Activated CD8-positive, alpha-beta memory T cell treated with anti-CD3 and anti-CD28 coated beads, Interleukin-2, amount 50 U/mL, for 48 hours (primary cell): ENCODE measurements around the gene MYO15B.

ENCODE experiments used
- DNase-seq: peaks from one replicate; pipeline ENCODE4 v3.0.0-alpha.2; 2020

Gene MYO15B

DNA sequence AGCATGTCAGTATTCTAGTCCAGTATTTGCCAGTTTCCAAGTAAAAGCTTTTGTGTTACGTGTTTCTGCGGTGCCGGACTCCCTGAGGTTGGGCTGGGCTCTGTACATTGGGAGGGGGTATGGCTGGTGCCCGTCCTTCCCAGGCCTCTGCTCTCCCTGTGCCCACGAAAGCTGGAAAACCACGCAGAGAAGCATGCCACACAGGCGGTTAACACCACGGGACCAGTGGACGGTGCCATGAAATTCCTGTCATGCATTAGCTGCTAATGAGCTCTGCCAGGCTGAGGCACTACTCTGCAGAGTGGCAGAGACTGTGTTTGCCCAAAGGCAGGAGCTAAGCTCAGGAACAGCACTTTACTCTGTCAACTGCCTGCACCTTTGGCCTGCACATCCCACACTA, 53.7 kb downstream of the MYO15B start:
- DNase-seq = no peak

DNA sequence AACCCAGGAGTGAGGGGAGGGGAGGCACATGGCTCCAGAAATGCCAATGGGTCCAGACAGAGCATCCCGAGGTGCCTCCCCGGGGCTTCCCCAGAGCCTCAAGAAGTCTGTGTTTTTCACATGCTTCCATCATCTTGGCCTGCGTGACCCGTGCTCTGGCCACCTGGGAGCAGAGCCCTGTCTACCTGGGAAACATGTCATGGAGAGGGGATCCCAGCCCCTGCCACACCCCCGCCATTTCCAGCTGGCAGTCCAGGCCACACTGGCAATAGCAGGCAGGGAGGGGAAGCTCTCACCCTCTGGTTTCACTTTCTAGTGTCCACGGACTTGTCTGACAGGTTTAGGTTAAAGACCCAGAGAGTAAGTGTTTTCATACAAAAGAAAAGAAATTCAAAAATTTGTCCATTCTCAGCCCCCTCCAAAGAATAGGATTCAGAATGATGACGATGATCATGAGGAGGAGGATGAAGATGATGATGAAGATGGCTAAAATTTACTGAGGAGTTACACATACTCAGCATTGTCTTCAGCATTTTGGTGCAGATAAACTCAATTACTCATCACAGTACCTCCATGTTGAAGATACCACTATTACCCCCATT, 54.7 kb downstream of the MYO15B start:
- DNase-seq = no peak

DNA sequence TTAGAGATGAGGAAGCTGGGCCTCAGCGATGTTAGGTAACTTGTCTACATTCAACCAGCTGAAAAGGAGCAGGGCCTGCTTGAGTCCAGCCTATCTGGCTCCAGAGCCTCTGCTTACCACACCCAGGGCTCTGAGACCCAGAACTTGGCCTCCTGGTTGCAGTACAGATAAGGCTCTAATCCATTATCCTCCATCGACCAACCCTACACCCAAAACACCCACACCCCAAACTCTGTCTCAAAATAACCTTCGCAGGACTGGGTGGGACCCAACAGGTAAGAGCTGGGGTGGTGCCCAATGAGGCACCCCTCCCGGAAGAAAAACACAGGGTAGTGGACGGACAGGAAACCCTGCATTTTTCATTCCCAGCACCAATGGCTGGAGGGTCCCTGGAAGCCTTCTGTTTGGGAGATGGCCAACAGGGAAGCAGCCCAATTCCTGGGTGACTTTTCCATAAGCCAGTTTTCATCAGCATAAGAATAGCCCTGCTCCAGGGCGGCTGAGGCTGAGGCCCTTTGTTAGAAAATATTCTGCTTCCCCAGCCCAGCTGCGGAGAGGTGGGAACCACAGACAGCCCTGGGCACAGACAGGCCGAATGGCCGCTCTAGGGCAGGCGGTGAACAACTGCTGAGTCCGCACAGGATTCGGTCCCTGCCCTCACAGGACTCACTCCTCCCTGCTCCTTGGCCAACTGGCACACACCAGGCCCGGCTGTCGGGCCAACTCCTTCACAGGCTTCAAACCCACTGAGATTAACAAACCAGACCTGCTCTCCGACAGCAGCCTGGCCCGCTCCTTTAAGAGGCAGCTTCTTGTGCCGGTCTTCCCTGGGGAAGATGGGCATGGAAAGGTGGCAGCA, 55.4 kb downstream of the MYO15B start:
- DNase-seq = no peak

DNA sequence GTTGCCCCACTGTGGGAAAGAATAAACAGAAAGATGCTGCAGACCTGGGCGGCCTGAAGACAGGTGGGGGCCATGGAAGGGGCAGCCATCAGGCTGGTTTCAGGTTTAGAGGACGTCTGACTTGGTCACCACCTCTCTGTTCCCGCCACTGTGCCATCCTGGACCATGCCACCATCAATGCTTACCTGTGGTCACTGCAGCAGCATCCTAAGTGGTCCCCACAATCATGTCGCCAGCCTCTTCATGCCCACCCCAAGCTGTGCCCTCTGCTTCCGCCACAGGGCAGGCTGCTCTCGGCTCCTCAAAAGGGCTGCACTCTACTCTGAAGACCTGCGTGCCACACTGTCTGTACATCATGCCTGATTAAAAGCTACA, 56.0 kb downstream of the MYO15B start:
- no peak for DNase-seq

DNA sequence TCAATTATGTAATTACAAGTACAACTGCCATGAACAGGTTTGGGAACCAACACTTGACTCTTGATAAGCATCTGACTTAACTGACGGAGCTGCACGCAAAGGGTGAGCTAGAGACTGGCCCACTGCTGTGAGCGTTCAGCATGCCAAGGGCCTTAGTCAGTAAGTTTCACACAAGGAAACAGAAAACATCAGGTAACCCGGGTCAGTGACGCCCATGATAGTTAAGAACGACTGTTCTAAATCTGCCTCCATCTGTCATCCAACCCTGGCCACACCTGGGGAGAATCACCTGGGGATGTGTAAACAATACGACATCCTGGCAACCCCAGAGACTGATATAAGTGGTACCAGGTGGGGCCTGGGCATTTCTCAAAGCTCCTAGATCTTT, 57.9 kb downstream of the MYO15B start:
- DNase-seq = no peak

DNA sequence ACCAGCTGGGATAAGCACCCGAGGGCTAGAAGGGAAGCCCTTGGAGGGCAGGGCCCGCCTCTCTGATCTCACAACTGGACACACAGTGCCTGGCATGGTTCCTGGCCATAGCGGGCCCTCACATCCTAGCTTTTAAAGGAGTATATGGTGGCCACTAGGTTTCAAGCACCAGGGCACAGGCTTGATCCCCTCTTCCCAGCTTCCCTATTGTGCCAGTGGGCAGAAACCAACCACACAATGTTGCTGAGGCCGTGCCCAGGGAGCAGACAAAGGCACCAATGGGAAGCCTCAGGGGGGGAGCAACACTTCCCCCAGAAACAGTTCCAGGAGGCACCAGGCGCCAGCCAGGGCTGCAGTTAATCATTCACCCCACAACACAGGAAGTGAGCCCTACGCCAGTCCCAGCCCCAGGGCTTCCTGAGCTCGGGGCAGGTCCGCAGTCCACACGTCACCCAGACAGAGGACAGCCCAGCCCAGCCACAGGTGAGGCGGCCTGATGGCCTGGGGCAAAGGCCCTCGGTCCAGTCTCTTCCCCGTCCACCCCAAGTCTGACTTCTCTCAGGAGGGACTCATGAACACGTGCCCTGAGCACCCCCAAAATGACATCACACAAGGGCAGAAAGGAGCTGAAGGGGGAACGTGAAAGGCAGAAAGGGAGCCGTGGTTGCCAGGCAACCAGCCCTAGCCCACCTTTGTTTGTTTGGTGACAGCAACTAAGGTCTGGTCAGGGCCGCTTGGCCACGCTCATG, 58.5 kb downstream of the MYO15B start:
- no peak for DNase-seq

DNA sequence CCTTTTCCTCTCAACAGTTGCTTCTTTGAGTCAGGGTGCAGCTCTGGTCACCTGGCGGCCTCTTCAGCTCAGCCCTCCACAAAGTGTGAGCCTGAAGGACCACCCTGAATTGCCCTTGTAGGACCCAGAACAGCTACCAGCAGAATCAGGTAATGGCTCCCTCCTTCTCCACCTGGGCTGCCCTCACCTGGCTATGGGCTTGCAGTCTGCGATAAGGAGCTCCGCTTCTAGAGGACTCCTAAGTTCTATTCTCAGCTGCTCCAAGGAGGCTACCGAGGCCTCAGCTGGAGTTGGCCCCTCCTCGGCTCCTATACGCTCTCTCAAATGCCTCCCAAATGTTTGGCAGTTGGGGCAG, 59.0 kb downstream of the MYO15B start:
- no peak for DNase-seq

DNA sequence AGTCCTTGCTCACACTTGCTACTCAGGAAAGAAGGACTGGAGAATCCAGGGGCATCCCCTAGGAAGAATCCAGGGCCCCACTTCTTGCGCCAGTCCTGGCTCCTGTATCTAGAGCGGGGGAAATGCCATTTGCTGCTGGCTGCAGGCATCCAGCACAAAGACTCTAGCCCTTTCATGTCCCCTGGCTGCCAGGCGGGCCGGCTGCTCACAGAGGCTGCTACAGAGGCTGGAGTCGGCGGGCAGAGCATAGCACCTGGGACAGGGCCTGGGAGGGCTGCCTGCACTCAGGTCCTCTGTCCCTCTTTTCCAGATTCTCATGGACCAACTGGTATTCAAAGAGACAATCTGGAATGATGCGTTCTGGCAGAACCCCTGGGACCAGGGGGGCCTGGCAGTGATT, 59.5 kb downstream of the MYO15B start:
- no peak for DNase-seq

DNA sequence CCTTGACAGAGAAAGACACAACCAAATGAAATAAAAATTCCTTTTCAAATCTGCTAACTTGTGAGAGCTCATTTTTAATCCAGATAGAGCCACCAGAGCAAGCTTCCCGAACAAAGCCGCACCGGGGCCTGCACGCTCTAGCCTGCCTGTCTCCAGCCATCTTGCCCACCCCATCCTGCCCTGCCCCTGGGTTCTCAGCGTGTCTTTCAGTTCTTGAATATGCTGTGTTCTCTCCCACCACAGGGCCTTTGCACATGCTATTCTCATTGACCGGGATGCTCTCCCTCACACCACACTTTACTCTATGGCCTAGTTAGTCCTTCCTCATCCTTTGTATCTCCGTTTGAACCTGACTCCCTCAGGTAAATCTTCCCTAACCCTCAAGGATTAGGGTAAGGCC, 60.3 kb downstream of the MYO15B start:
- DNase-seq = no peak

DNA sequence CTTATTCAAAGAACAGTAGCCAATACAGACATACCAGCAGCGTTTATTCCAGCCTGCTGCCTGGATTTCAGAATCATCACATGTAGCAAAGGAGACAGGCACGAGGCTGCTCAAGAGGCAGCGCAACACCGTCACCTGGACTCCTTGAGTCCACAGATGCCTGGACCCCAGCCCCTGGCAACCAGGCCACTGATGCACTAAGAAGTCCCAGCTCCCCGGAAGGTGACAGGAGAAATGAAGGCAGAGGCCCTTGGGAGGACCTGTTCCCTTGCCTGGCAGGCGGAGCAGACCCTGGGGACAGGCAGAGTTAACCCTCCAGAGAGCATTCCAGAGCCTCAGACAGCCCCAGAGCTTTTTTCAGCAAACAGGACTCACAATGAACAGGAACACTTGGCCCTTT, 62.1 kb downstream of the MYO15B start:
- DNase-seq = no peak

DNA sequence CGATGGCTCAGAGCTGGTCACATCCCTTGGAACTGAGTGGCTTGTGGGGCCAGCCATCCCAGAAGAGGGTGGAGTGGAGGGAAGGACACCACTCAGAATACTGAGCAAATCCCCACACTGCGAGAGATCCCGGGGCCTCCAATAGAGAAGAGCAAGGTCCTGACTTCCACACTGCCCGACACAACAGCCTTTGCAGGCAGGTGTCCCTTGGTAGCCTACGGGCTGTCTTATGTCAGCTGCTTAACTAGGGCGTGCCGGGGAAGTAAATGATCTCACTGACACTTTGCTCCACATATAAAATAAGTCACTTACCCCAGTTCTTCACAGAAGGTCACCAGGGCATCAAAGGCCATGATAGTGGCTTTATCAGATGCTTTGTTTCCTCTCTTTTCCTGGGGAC, 63.3 kb downstream of the MYO15B start:
- DNase-seq = no peak

DNA sequence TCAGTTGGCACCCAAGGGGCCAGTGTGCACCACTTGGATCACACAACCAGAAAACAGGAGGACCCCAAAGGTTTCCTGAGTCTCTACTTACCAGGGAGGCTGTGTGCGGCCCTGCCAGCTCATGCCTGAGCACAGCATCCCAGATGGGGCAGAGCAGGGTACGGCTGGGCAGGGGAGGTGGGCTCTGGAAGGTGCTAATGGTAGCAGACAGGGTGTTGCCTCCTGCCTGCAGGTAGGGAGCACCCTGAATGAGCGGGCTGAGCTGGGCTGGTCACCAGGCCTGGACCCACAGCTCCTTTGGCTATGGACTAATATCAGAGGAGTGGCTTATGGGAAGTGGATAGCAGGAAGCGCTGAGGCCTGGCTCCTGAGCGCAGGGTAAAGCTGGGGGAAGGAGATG, 64.7 kb downstream of the MYO15B start:
- DNase-seq = no peak

DNA sequence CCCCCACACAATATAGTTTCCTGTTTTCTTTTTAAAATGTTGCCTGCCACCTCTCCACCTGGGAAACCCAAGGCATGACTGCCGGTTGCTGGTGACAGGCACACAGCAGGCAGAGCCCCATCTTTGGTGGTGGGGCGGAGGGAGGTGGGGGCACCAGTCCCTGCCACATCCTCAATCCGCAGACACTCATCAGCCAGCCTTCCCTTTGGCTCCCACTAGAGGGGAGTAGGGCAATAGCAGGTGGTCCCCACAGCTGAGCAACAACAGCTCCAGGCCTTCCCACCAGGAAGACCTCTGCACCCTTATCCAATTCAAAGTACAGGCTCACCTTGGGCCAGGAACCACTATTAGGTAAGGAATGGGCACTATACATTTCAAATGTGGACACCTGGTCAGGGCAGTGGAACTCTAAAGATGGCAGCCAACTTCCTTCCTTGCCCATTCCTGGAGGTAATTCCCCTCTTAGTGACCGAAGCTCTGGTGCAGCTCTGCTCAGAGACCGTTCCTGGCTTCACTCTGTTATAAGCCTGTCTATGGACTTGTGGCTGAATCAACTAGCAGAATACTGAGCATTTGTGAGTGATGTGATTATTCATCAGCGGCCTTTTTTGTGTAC, 65.4 kb downstream of the MYO15B start:
- DNase-seq = no peak

DNA sequence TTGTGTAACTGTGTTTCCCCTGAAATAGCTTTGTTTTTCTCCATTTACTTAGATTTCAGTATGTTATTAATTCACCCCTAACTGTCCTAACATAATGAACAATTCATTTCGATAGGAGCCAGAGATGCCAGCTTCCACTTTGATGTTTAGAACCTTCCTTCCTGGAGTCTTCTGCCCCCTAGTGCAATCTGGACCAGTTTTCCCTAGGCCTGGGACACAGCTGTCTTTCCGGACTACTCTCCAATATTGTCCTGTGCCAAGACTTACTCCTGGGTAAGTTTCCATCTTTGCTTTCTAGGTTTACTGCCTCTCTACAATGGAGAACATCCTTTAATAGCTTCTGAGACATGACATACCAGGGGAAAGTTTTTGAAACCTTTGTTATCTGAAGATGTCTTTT, 66.6 kb downstream of the MYO15B start:
- DNase-seq = no peak

DNA sequence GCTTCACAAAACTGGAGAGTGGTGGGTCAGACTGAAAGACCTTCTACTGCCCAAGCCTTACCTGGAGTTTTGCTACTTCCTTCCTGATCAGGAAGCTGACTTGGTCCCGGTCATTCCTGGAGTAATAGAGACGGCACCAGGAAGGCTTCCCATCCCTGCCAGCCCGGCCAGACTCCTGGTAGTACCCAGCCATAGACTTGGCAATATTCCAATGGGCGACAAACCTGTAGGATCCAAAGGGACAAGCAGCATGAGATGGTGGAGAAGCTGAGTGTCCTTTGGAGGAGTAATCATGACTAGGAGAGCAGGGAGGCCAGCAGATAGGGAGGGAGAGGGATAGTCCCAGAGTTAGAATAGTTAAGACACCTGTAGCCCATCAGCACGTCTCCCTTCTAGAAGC, 70.6 kb downstream of the MYO15B start:
- DNase-seq = no peak

DNA sequence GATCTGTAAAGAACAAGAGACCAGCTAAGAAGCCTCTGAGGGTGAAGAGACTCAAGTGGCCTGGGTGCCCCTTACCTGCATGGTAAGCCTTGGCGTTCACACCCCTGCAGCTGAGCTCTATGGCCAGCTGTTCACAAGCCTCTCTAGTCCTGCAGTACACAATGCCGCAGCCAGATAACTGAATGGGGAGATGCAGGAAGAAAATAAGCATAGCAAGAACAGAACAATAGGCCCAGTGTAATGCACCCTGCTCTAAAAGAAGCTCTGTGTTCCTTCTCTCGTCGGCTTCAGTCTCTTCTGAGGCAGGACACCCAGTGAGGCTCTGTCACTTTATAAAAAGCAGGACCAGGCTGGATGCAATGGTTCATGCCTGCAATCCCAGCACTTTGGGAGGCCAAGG, 73.9 kb downstream of the MYO15B start:
- no peak for DNase-seq

DNA sequence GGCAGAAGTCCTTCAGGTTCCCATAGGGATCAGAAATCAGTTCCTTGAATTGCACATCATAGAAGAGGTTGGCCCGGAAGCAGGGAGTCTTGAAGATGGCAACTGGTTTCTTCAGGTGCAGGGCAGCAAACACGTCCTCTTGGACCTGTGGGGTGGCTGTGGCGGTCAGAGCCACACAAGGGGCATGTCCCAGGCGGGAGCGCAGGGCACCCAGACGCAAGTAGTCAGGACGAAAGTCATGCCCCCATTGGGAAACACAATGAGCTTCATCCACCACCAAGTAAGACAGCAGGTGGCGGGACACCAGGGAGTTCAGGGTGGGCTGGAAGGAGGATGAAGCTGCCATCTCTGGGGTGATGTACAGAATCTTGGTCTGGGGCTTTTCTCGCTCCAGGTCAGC, 74.9 kb downstream of the MYO15B start:
- DNase-seq = no peak

DNA sequence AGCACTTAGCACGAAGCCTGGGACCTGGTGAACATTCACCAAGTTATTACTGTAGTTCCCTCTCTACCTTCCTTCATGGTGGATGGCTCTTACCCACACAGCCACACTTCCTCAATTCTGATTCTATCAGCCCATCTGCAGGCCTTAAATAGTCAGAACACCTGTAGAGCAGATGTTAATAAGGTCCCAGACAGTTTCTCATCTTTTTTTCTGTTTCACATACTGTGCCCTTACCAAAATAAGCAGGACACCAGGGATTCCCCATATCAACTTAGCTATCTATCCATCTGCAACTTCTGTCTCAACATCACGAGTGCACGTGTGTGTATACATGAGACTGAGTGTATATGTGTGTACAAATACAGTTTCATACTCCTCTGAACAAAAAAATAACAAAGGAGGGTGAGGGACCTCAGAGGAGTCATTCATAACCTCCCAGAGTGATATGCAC, 76.5 kb downstream of the MYO15B start:
- no peak for DNase-seq

DNA sequence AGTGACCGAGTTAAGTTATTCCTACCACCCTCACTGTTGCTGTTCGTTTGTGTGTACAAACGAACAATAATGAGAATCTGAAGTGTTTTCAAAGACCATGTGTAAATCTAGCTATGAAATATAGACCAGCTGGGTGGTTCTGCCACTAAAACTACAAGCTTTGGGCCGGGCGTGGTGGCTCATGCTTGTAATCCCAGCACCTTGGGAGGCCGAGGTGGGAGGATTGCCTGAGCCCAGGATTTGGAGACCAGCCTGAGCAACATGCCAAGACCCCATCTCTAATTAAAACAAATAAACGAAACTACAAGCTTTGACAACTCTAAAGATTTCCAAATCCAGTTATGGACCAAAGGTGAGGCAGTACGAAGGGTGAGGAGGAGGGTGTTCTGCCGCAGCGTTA, 78.4 kb downstream of the MYO15B start:
- DNase-seq = no peak

DNA sequence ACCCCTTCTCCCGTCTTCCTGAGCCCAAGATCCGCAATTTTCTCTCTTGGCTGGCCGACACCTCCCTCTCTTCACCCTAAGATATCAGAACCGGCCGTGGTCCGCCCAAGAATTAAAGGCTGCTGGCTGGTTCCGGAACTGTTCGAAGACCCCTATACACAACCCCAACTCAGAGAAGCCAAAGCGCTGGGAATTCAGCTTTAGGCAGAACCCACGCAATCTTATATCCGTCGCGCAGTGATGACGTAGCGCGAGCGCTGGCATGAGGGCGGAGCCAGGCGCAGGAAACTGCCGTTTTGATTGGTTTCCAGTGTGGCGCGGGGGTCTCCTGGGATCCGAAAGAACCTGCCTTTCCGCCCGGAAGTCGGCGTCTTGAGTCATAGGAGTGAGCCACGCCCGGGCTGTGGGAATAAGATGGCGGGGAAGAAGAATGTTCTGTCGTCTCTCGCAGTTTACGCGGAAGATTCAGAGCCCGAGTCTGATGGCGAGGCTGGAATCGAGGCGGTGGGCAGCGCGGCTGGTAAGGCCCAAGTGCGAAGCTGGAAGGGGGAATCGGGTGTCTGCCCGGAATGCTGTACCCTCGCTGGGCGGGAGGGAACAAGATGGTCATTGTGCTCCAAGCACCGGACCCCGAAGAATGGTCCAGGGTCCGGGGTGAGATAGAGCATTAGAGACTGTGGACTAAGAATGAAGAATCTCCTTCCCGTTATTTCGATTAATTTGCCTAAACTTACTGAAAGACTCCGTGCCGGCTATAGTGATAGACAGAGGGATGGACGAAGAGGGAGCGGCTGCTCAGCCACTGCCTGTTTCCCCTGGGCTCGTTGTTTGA, 79.6 kb downstream of the MYO15B start, which contains the start of the genes RECQL5 and SAP30BP:
TSS of gene RECQL5 (minus strand) at position 196 of the 832 bp plus-strand sequence. CDS start 597 bp downstream, outside the sequence.
TSS of gene SAP30BP (plus strand) at position 380 of the 832 bp plus-strand sequence. CDS start at position 415, 35 bp downstream.
- peak; percentile 99 for DNase-seq

DNA sequence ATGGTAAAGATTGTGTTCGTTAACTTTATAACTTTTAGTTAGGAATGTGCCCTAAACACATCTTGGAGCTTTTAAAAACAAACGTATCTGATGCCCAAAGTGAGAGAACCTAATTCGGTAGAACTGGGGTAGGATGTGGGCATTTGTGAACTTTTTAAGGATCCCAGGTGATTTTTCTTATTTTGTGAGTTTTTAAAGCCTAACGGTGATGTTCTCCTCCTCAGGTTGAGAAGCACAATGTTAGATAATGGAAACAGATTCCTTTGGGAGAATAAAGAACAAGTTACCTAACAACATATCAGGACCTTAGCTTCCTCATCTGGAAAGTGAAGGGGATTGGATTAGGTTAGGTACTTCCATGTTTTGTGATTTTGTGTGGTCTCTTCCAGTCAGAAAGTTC, 80.2 kb downstream of the MYO15B start:
- DNase-seq = no peak

DNA sequence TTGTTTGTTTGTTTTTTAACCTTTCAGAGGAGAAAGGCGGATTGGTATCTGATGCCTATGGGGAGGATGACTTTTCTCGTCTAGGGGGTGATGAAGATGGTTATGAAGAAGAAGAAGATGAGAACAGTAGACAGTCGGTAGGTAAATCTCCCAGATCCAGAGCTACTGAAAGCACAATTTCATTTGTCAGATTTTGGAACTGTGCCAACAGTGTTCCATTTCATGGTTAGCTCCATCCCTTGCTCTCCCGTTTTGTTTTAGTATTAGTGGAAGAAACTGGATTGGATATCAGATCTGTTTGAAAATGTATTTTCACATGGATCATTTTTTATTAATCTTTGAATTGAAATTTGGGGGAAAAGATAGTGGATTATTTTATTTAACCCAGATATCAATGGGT, 80.9 kb downstream of the MYO15B start:
- DNase-seq = no peak
